Uterus (tissue), 4 donors: ENCODE results near the gene BAG3. TPM values are rescaled to one million over a fixed set of nuclear protein-coding genes. Genes with fewer than 3 reads are reported as not detected.
"Not testable (repeated sequence)": the region's sequence is repeated elsewhere in the genome, so short reads cannot be mapped to it uniquely, and the experiment has no call there.

Experiments
- DNase-seq, 2 donors: peaks; one replicate each; pipeline ENCODE4 v3.0.0-alpha.2; 2019 to 2020
- H3K27ac ChIP-seq, 2 donors: fragments of 200-600 bp; sonication (generic); 1 replicate in 1 of 2; 2 replicates in 1 of 2; pipeline ENCODE4 v1.5.1; 2016 to 2018
- H3K27me3 ChIP-seq, 2 donors: fragments of 200-600 bp; sonication (generic); one replicate each; pipeline ENCODE4 v1.5.1; 2018 to 2019; ENCODE audit warnings: control low read depth in 1 of 2
- H3K36me3 ChIP-seq, 2 donors: fragments of 200-600 bp; sonication (generic); one replicate each; pipeline ENCODE4 v1.5.1; 2019; ENCODE audit warnings: control low read depth in 1 of 2
- H3K4me1 ChIP-seq, 2 donors: fragments of 200-600 bp; sonication (generic); one replicate each; pipeline ENCODE4 v1.5.1; 2018 to 2019; ENCODE audit warnings: control low read depth in 1 of 2
- H3K4me3 ChIP-seq, 2 donors: fragments of 200-600 bp; sonication (generic); 1 replicate in 1 of 2; 2 replicates in 1 of 2; pipeline ENCODE4 v1.5.1; 2018 to 2019; ENCODE audit warnings: mild to moderate bottlenecking in 1 of 2
- H3K9me3 ChIP-seq, 2 donors: fragments of 200-600 bp; sonication (generic); one replicate each; pipeline ENCODE4 v1.5.1; 2019; ENCODE audit warnings: control low read depth in 1 of 2
- CTCF ChIP-seq, 4 experiments: fragments of 200-600 bp in 2 of 4; fragments of 450-650 bp in 2 of 4; sonication (generic) in 2 of 4; IDR thresholded peaks; one replicate each; pipeline ENCODE4 v1.5.1; 2016 to 2019; ENCODE audit warnings: antibody characterized with exemption in 4 of 4, mild to moderate bottlenecking in 2 of 4, moderate library complexity in 1 of 4
- POLR2A ChIP-seq, 2 donors: fragments of 450-650 bp; IDR thresholded peaks; one replicate each; pipeline ENCODE4 v1.6.1; 2016; ENCODE audit warnings: antibody characterized with exemption in 2 of 2, mild to moderate bottlenecking in 1 of 2, moderate library complexity in 1 of 2
- intact Hi-C: fragments of 100-400 bp; cut with DNase I; formaldehyde crosslinking; loops from one replicate; pipeline ENCODE4 v1.15.1; 2023; ENCODE audit warnings: low total_unique reads
- total RNA-seq, 4 donors: library from RNA; depleted of rRNA in 3 of 4; stranded (reverse); fragments of >200 nt in 3 of 4; gene quantifications; one replicate each; pipeline versions ENCODE4 v1.1.0 to v1.2.4, GENCODE V29; 2014 to 2023
- donor health status: DM: yes; HTN: yes; CAD: no.

The BAG3 gene
- total RNA-seq, 4 donors from 2014 or later: 6.6 to 44.1 (median 22.4) TPM

DNA sequence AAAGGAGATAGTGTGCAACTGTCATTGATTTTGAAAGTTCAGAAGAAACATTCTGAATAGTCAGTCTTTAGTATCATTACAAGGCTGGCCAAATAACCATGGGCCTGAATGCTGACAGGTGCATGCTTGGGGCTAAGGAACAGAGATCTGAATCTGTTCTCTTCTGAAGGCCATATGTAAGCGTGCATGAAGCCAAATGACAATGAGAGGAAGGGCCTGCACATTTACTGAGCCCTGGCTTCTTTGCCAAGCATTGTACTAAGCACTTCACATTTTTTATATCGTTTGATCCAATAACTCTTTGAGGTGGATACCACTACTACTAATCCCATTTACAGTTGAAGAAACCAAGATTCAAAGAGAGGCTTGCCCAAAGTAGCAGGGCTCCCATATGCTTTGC lies 32.0 kb upstream of the BAG3 start:
- intact Hi-C loops: no loop called here
- H3K36me3 ChIP-seq: no peaks in the 10 kb centered on the region
- TF ChIP-seq CTCF (IDR thresholded peaks at IDR 0.05): no peak
- TF ChIP-seq POLR2A (IDR thresholded peaks at IDR 0.05): no peak
- no peak for DNase-seq
- no peak overlapping the region for H3K4me3 ChIP-seq
- no peaks in the 10 kb centered on the region for H3K27me3 ChIP-seq
- peak overlapping the region in 1 of 2 donors; percentile 52 for H3K27ac ChIP-seq
- no peaks in the 10 kb centered on the region for H3K9me3 ChIP-seq
- no peaks in the 10 kb centered on the region for H3K4me1 ChIP-seq

DNA sequence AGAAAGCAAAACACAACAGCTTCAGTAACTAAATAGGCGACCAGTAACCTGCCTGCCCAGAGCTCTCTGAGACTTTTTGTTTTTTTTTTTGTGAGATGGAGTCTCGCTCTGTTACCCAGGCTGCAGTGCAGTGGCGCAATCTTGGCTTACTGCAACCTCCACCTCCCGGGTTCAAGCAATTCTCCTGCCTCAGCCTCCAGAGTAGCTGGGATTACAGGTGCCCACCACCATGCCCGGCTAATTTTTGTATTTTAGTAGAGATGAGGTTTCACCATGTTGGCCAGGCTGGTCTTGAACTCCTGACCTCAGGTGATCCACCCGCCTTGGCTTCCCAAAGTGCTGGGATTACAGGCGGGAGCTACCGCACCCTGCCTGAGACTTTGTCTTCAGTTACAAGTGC lies 31.4 kb upstream of the BAG3 start:
- intact Hi-C loops, H3K27ac ChIP-seq, H3K36me3 ChIP-seq, H3K4me3 ChIP-seq, H3K27me3 ChIP-seq, H3K9me3 ChIP-seq, DNase-seq, H3K4me1 ChIP-seq: not testable (repeated sequence)

DNA sequence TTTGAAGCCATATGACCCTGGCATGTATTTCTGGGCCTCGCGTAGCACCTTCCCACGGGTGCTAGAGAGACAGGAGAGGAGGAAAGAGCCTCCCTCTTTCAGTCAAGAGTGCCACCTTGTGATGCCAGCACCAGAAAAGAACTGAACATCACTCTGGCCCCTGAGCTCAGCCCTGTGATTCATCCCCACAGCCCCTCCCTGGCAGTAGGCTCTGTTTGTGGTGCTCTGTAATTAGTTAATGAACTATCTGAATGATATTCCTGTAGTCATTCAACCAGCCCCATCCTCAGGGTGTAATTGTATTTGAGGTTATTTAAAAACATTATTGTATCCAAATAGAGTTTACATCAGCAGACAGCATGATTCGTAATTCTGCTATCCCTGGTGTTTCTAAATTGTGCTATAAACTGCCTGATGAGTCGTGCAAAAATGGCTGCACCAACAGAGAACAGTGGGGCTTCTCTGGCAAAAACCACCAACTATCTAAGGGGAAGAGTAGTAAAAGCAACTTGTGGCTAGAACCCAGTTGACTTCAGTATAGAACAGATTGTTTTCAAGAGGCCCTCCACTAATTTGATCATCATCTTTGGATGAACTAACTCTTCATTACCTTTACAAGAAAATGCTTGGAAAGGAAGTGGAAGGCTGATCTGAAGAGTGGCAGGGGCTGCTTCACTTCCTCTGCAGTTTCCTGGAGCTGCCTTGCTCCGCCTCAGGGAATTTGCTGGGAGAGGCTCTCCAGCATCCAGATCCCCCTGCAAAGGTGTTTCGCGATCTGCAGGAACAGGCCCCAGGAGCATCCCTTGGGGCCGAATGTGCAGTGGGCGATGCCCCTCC lies 30.7 kb upstream of the BAG3 start:
- H3K9me3 ChIP-seq: no peaks in the 10 kb centered on the region
- no peak overlapping the region for H3K4me3 ChIP-seq
- H3K36me3 ChIP-seq: no peaks in the 10 kb centered on the region
- intact Hi-C loops: no loop called here
- no peak for DNase-seq
- H3K27me3 ChIP-seq: no peaks in the 10 kb centered on the region
- H3K4me1 ChIP-seq: no peaks in the 10 kb centered on the region
- TF ChIP-seq POLR2A (IDR thresholded peaks at IDR 0.05) (no peak), CTCF (IDR thresholded peaks at IDR 0.05) (no peak)
- H3K27ac ChIP-seq: no peak overlapping the region

GRCh38 chr10:119621078-119621384 lies 30.1 kb upstream of the BAG3 start:
- Histone ChIP-seq H3K9me3 (no peaks in the 10 kb centered on the region), H3K36me3 (no peaks in the 10 kb centered on the region), H3K4me3 (no peak overlapping the region), H3K4me1 (no peaks in the 10 kb centered on the region), H3K27ac (no peak overlapping the region), H3K27me3 (no peaks in the 10 kb centered on the region)
- DNase-seq: no peak
- intact Hi-C loops: no loop called here
- no peak for TF ChIP-seq CTCF (IDR thresholded peaks at IDR 0.05)
- TF ChIP-seq POLR2A (IDR thresholded peaks at IDR 0.05): no peak

DNA sequence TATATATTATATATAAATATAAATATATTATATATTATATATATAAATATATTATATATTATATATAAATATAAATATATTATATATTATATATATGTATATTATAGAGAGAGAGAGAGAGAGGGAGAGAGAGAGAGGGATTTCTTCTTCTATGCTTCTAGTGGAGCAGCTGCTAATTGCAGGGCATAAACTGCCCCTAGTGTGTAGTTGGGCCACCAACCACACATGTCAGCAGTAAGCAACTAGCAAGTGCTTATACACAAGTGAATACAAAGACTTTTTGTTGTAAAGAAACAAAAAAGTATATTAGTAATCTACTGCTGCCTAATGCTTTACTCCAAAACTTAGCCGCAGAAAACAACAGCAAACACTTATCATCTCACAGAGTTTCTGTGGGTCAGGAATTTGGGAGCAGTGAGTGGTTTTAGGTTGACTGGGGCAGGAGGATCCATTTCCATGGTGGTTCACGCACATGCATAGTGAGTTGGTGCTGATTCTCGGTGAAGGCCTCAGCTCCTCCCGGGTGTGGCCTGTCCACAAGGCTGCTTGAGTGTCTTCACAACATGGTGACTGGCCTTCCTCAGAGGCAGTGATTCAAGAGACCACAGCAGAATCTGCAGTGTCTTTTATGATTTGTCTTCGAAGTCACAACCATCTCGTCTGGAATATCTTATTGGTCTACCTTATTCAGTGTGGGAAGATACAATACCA lies 25.5 kb upstream of the BAG3 start:
- no peak for TF ChIP-seq CTCF (IDR thresholded peaks at IDR 0.05)
- no peak for TF ChIP-seq POLR2A (IDR thresholded peaks at IDR 0.05)
- no peaks in the 10 kb centered on the region for H3K9me3 ChIP-seq
- intact Hi-C loops: no loop called here
- no peak overlapping the region for H3K4me3 ChIP-seq
- no peaks in the 10 kb centered on the region for H3K36me3 ChIP-seq
- DNase-seq: no peak
- no peaks in the 10 kb centered on the region for H3K4me1 ChIP-seq
- H3K27ac ChIP-seq: no peak overlapping the region
- no peaks in the 10 kb centered on the region for H3K27me3 ChIP-seq
